Lower leg skin (tissue), 4 donors: ENCODE results near the gene LRRC75A. TPM values are rescaled to one million over a fixed set of nuclear protein-coding genes. Genes with fewer than 3 reads are reported as not detected.

Experiments
- DNase-seq, 2 donors: peaks; one replicate each; pipeline ENCODE4 v3.0.0-alpha.2; 2019; ENCODE audit warnings: low spot score in 2 of 2
- H3K4me3 ChIP-seq: fragments of 200-600 bp; sonication (generic); 2 replicates; pipeline ENCODE4 v1.5.1; 2017; ENCODE audit warnings: mild to moderate bottlenecking, low read depth; ENCODE audit not compliant: poor library complexity, severe bottlenecking
- POLR2A ChIP-seq, 2 donors: fragments of 450-650 bp; IDR thresholded peaks; one replicate each; pipeline ENCODE4 v1.6.1; 2016 to 2017; ENCODE audit warnings: antibody characterized with exemption in 2 of 2, mild to moderate bottlenecking in 1 of 2, moderate library complexity in 1 of 2
- WGBS, 2 donors: methylation state at CpG; one replicate each; pipeline ENCODE4 v1.1.5; 2018; 5-methylcytosine and 5-hydroxymethylcytosine counted together
- intact Hi-C: fragments of 100-400 bp; cut with DNase I; formaldehyde crosslinking; loops from one replicate; pipeline ENCODE4 v1.15.0; 2023; ENCODE audit warnings: low total_unique reads
- total RNA-seq, 4 donors: library from RNA; depleted of rRNA; stranded (reverse); fragments of >200 nt; gene quantifications; one replicate each; pipeline ENCODE4 v1.1.0, GENCODE V29; 2016
- TF ChIP-seq, protein P1 (sequence below), 3 donors: fragments of 450-650 bp; IDR thresholded peaks; one replicate each; pipeline ENCODE4 v1.5.1; 2016; ENCODE audit warnings: antibody characterized with exemption in 3 of 3, mild to moderate bottlenecking in 3 of 3, moderate library complexity in 2 of 3

The LRRC75A gene
- total RNA-seq, 4 donors from 2014 or later, result 0.74 to 1.6 (median 0.99) TPM

DNA sequence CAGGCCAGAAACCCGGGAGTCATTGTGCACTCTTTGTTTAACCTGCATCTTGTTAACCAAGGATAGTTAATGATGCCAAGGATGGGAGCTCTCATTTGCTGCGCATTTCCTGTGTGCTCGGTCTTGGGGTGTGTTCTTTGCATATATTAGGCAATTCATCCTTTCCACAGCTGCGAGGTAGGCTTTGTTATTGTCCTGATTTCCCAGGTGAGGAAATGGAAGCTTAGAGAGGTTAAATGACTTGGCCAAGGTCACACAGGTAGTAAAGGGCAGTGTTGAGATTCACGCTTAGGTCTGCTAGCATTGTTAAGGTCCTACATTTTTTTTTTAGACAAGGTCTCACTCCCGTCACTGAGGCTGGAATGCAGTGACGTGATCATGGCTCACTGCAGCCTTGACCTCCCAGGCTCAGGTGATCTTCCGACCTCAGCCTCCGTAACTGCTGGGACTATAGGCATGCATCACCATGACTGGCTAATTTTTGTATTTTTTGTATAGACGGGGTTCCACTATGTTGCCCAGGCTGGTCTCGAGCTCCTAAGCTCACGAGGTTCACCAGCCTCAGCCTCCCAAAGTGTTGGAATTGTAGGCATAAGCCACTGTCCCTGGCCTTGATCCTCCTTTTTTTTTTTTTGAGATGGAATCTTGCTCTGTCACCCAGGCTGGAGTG, 5.0 kb upstream of the LRRC75A start:
- intact Hi-C loops, result no loop called here
- WGBS, 2 donors, result 88 to 90% methylated on average over 12 of the region's 12 CpGs
- TF ChIP-seq POLR2A (IDR thresholded peaks at IDR 0.05), result no peak
- TF ChIP-seq, protein P1, sequence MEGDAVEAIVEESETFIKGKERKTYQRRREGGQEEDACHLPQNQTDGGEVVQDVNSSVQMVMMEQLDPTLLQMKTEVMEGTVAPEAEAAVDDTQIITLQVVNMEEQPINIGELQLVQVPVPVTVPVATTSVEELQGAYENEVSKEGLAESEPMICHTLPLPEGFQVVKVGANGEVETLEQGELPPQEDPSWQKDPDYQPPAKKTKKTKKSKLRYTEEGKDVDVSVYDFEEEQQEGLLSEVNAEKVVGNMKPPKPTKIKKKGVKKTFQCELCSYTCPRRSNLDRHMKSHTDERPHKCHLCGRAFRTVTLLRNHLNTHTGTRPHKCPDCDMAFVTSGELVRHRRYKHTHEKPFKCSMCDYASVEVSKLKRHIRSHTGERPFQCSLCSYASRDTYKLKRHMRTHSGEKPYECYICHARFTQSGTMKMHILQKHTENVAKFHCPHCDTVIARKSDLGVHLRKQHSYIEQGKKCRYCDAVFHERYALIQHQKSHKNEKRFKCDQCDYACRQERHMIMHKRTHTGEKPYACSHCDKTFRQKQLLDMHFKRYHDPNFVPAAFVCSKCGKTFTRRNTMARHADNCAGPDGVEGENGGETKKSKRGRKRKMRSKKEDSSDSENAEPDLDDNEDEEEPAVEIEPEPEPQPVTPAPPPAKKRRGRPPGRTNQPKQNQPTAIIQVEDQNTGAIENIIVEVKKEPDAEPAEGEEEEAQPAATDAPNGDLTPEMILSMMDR (IDR thresholded peaks at IDR 0.05), result no peak
- DNase-seq, result no peak
- no peak overlapping the region for H3K4me3 ChIP-seq

- 75 to 82% methylated on average over 12 of the region's 12 CpGs for WGBS, 2 donors
- intact Hi-C loops, result no loop called here
- TF ChIP-seq, protein P1 (IDR thresholded peaks at IDR 0.05), result no peak
- no peak for TF ChIP-seq POLR2A (IDR thresholded peaks at IDR 0.05)
- no peak overlapping the region for H3K4me3 ChIP-seq
- no peak for DNase-seq
Measured at GRCh38 chr17:16495980-16496819, 4.2 kb upstream of the LRRC75A start.

DNA sequence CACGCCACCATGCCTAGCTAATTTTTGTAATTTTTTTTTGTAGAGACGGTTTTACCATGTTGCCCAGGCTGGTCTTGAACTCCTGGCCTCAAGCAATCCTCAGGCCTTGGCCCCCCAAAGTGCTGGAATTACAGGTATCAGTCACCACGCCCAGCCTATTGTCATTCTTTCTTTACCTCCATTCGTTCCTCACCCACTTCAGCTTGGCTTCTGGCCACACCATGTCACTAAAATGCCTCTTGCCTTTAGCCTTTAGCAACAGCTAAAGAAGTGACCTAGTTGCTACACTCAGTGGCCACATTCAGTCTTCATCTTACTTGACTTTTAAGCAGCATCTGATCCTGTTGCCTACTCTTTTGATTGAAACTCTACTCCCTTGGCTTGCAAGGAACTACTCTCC, 3.6 kb upstream of the LRRC75A start:
- no peak for TF ChIP-seq POLR2A (IDR thresholded peaks at IDR 0.05)
- TF ChIP-seq, protein P1 (IDR thresholded peaks at IDR 0.05), result no peak
- no peak overlapping the region for H3K4me3 ChIP-seq
- DNase-seq, result no peak
- intact Hi-C loops, result no loop called here
- 72 to 78% methylated on average over 4 of the region's 4 CpGs for WGBS, 2 donors

DNA sequence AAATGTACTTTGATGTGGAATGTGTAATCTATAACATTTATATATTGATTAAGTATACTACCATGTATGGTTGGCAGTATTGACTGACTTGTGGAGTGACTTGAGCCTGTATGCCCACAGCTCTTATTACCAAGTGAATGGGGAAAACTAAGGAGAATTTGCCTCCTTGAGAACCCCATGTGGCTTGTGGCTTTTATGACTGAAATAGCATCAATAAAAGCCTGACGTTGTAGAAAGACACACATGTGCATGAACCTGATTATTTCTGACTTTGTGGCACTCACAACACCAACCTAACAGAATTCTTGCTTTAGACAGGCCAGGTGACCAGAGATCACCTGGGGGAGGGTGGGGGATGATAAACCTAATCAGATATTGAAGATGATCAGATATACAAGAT, 2.1 kb upstream of the LRRC75A start:
- intact Hi-C loops, result no loop called here
- H3K4me3 ChIP-seq, result no peak overlapping the region
- TF ChIP-seq POLR2A (IDR thresholded peaks at IDR 0.05), result no peak
- TF ChIP-seq, protein P1 (IDR thresholded peaks at IDR 0.05), result no peak
- no peak for DNase-seq
- WGBS, 2 donors, result 38 to 50% methylated on average over 1 of the region's 1 CpG

DNA sequence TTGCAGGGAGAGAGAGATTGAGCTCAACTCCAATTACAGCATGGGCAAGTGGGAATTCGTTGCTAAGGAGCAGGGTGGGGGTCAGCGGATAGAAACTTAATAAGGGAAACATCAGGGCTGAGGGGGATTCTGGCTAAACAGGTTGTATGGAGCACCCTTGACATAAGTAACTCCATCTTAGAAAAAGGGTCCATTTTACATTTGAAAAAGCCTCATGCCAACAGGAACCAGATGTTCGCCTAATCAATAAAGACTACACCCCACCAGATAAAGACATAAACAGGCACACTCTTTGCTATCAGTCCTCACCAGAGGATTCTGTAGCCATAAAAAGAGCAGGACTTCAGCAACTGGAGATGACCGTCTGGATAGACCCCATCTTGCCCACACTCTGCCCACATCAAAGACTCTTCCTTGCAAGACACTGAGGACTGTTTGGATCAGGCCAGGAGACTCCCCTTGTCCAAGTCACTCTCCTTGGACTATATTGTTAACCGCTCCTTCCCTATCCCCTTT, 1.6 kb upstream of the LRRC75A start:
- intact Hi-C loops, result no loop called here
- 87 to 92% methylated on average over 5 of the region's 5 CpGs for WGBS, 2 donors
- TF ChIP-seq POLR2A (IDR thresholded peaks at IDR 0.05), result no peak
- TF ChIP-seq, protein P1 (IDR thresholded peaks at IDR 0.05), result no peak

More for the DNA sequence above, 1.6 kb upstream of the LRRC75A start:
- no peak overlapping the region for H3K4me3 ChIP-seq
- DNase-seq, result no peak
